Testis (tissue), 2 donors: ENCODE data around the gene MAP3K7.

ENCODE experiments used
- POLR2A ChIP-seq: fragments of 450-650 bp; IDR thresholded peaks from one replicate; pipeline ENCODE4 v1.6.1; 2017; ENCODE audit warnings: antibody characterized with exemption, mild to moderate bottlenecking, moderate library complexity
- TF ChIP-seq, protein P1 (sequence below), 3 experiments: fragments of 450-650 bp in 2 of 3; fragments of 200-600 bp in 1 of 3; sonication (generic) in 1 of 3; IDR thresholded peaks; one replicate each; pipeline ENCODE4 v1.5.1; 2016 to 2019; ENCODE audit warnings: antibody characterized with exemption in 3 of 3, mild to moderate bottlenecking in 2 of 3, moderate library complexity in 1 of 3

DNA sequence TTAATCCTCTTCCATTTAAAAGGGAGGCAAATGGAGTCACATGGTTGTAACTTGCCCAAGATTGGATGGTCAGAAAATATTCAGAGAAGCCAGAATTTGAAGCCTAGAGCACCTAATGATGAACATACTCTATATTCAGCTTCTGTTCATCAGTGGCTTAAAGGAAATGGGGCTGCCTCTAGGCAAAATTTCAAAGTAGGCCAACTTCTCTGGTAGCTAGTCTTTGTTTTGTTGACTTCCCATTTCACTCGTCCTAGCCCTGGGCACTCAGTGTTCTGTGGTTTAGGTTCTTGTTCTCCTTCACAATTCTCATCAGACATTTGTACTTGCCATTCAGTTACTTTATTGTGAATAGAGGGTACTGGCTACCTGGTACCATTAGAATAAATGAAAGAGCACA, 13.2 kb downstream of the MAP3K7 start:
- TF ChIP-seq, protein P1, sequence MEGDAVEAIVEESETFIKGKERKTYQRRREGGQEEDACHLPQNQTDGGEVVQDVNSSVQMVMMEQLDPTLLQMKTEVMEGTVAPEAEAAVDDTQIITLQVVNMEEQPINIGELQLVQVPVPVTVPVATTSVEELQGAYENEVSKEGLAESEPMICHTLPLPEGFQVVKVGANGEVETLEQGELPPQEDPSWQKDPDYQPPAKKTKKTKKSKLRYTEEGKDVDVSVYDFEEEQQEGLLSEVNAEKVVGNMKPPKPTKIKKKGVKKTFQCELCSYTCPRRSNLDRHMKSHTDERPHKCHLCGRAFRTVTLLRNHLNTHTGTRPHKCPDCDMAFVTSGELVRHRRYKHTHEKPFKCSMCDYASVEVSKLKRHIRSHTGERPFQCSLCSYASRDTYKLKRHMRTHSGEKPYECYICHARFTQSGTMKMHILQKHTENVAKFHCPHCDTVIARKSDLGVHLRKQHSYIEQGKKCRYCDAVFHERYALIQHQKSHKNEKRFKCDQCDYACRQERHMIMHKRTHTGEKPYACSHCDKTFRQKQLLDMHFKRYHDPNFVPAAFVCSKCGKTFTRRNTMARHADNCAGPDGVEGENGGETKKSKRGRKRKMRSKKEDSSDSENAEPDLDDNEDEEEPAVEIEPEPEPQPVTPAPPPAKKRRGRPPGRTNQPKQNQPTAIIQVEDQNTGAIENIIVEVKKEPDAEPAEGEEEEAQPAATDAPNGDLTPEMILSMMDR (IDR thresholded peaks at IDR 0.05), result no peak
- TF ChIP-seq POLR2A, result no peak
